Duodenal mucosa (tissue), 2 donors: ENCODE data around the gene HOXC10.

Experiments
- H3K27ac ChIP-seq: one replicate; pipeline ENCODE4 v1.7.0; 2013; ENCODE audit warnings: low read depth, low read length
- H3K27me3 ChIP-seq, 2 donors: one replicate each; pipeline ENCODE4 v1.7.0; 2013; ENCODE audit warnings: low read length in 2 of 2, control low read depth in 1 of 2; ENCODE audit not compliant: insufficient read depth in 2 of 2, control insufficient read depth in 1 of 2
- H3K36me3 ChIP-seq, 2 donors: one replicate each; pipeline ENCODE4 v1.7.0; 2013; ENCODE audit warnings: low read length in 2 of 2, control low read depth in 1 of 2; ENCODE audit not compliant: insufficient read depth in 2 of 2, control insufficient read depth in 1 of 2
- H3K4me1 ChIP-seq, 2 donors: one replicate each; pipeline ENCODE4 v1.7.0; 2013; ENCODE audit warnings: low read length in 2 of 2, control low read depth in 1 of 2; ENCODE audit not compliant: insufficient read depth in 2 of 2, control insufficient read depth in 1 of 2
- H3K4me3 ChIP-seq, 2 donors: one replicate each; pipeline ENCODE4 v1.7.0; 2013; ENCODE audit warnings: low read length in 2 of 2, low read depth in 1 of 2
- H3K9ac ChIP-seq, 2 donors: one replicate each; pipeline ENCODE4 v1.7.0; 2013; ENCODE audit warnings: low read length in 2 of 2, low read depth in 1 of 2
- H3K9me3 ChIP-seq, 2 donors: one replicate each; pipeline ENCODE4 v1.7.0; 2013; ENCODE audit warnings: low read length in 2 of 2, control low read depth in 1 of 2; ENCODE audit not compliant: control insufficient read depth in 1 of 2

The HOXC10 gene

DNA sequence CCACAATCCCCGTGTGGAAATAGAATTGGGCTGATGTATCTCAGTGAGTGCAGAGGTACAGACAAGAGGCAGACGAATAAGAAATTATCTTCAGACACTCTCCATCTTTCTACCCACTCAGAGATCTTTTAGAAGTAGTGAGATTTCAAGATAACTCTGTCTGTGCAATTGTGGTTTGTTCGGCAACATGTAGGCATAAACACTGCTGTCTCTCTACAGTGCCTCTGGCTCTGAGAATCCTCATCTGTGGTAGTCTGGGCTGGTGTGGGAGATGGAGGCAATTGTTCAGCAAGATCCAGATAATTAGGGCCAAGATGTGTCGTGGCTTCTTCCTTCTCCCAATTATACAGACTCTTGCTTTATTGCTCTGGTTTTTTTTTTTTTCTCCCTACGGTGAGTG, 43.2 kb upstream of the HOXC10 start:
- Histone ChIP-seq H3K4me3 (no peak overlapping the region), H3K9ac (no peak overlapping the region), H3K27me3 (peaks cover 88 to 97% of the 10 kb centered on the region in 2 donors), H3K27ac (no peak overlapping the region), H3K36me3 (no peaks in the 10 kb centered on the region), H3K9me3 (no peaks in the 10 kb centered on the region), H3K4me1 (no peaks in the 10 kb centered on the region)

DNA sequence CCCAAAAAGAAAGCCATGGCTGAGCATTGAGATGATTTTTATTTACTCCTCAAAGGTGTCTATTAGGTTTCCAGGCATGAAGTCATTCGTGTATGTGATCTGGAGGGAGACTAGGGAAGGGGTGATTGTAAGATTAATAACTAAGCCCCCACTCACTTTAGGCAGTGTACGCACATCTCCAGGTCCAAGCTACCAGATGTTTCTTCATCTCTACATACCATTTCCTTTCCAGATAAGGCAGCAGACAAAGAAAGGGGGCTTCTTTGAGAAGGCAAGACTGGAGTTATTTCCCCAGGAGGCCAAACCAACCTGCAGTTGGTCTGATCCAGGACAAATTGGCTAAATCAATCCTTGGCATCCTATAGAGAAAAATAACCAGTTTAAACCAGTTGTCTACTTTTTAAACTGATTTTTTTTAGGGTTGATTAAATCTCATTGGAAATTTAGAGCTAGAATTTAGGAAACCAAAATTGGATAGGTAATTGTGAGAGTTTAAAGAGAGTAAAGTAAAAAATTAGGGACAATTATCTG, 42.4 kb upstream of the HOXC10 start:
- H3K4me1 ChIP-seq: no peaks in the 10 kb centered on the region
- H3K9ac ChIP-seq: no peak overlapping the region
- no peak overlapping the region for H3K4me3 ChIP-seq
- H3K36me3 ChIP-seq: no peaks in the 10 kb centered on the region
- H3K9me3 ChIP-seq: no peaks in the 10 kb centered on the region
- H3K27ac ChIP-seq: no peak overlapping the region
- peaks cover 87 to 96% of the 10 kb centered on the region in 2 donors for H3K27me3 ChIP-seq

DNA sequence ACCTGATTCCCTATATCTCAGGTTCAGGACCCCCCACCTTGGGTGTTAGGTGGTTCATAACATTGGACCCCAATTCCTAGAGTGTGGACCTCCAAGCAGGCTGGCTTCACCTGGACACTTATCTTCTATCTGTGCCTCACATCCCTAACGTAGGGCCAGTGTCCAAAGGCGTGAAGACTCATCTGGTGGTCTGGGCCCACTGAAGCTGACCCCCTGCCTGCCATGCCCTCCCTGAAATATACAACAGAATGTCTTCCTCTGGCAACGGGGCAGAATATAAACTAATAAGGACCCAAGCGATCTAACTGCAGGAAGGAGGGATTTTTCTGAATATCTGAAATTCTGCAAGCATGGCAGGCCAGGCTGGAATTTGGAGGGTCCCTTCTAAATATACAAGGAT, 40.7 kb upstream of the HOXC10 start:
- H3K36me3 ChIP-seq: no peaks in the 10 kb centered on the region
- H3K4me3 ChIP-seq: no peak overlapping the region
- H3K4me1 ChIP-seq: no peaks in the 10 kb centered on the region
- no peaks in the 10 kb centered on the region for H3K9me3 ChIP-seq
- H3K27me3 ChIP-seq: peaks cover 88 to 94% of the 10 kb centered on the region in 2 donors
- H3K27ac ChIP-seq: no peak overlapping the region
- no peak overlapping the region for H3K9ac ChIP-seq

DNA sequence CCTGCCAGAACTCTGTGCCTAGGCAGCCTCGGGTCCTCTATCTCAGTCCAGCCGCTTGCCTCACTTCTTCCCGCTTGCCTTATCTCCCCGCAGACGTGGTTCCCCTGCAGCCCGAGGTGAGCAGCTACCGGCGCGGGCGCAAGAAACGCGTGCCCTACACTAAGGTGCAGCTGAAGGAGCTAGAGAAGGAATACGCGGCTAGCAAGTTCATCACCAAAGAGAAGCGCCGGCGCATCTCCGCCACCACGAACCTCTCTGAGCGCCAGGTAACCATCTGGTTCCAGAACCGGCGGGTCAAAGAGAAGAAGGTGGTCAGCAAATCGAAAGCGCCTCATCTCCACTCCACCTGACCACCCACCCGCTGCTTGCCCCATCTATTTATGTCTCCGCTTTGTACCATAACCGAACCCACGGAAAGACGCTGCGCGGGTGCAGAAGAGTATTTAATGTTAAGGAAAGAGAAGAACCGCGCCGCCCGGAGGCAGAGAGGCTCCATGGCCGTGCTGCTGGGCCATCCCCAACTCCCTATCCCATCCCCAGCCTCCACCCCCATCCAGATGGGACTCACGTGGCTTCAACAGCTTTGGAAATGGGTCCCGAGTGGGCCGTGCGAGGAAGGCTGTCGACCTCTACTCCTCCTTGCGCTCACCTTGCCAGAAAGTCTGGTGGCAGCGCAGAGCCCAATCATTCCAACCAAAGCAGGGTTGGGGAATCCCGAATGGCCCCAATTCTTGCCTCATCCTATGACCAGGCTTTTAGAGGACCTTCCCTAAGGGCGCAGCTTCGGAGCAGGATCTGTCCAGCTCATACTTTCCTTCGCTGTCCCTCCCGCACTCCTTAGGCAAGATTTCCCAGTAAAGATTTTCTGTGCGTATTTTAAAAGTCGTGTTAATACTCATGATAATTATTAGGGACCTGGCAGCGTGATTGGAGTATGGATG, 39.8 kb upstream of the HOXC10 start:
- Histone ChIP-seq H3K4me1 (no peaks in the 10 kb centered on the region), H3K4me3 (no peak overlapping the region), H3K27me3 (peaks cover 91 to 94% of the 10 kb centered on the region in 2 donors), H3K27ac (no peak overlapping the region), H3K36me3 (no peaks in the 10 kb centered on the region), H3K9me3 (no peaks in the 10 kb centered on the region), H3K9ac (no peak overlapping the region)

DNA sequence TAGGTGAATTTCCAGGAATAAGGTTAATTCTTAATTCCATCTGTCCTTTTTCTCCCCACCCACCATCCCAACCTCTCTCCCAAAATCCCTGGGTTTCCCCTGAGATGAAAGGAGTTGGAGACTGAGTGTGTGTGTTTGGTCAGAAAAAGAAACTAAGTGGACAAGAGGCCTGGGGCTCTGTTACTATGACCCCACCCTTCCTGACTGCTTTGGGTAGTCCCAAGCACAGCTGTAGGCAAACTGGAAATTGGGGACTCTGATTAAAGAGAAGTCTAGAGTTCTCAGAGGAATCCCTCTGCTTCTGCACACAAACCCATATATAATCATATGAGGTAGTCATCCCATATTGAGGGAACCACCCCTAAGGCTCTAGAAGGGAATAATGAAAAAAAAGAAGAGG, 37.2 kb upstream of the HOXC10 start:
- Histone ChIP-seq H3K9me3 (no peaks in the 10 kb centered on the region), H3K4me3 (no peak overlapping the region), H3K27ac (no peak overlapping the region), H3K27me3 (peaks cover 96% of the 10 kb centered on the region in 2 donors), H3K9ac (no peak overlapping the region), H3K36me3 (no peaks in the 10 kb centered on the region), H3K4me1 (no peaks in the 10 kb centered on the region)

DNA sequence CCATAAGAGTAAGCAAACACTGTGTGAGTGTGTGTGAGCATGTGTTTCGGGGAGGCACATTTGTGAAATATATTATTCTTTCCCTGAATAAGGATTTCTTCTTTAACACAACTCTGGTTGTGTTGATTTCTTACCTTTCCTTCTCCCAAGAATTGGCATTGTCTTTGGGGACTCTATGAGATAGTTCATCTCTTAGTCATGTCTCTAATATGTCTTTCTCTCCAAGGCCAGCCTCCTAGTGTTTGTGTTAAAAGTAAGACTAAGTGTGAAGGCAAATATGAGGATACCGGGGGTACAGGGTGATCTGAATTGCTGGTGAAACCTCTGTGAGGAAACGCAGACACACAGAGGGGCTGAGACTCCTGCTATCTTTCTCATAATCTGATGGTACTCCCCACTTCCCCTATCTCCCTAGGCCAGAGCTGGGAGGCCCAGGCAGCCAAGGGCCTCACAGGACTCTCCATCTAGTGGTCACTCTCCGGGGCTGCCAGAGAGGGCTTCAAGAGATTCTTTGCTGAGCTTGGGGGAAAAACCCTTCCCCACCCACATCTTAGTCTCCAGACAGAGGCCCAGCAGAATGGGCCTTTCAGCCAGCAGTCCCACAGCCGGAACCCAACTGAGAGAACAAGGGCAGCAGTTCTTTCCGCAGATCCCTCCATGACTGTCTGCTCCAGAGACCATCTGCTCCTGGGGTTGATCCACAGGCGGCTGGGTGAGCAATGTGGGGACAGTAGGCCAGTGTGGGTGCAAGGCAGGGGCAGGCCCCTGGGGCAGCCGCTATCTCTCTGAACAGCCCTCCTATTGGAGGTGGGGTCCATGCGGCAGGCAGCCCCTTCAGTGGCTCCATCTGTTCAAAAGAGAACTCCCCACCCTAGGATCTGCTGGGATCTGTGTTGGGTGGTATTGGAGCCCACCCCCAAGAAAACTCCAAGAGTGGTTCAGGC, 36.0 kb upstream of the HOXC10 start:
- Histone ChIP-seq H3K27ac (no peak overlapping the region), H3K36me3 (no peaks in the 10 kb centered on the region), H3K4me1 (no peaks in the 10 kb centered on the region), H3K9ac (no peak overlapping the region), H3K4me3 (no peak overlapping the region), H3K9me3 (no peaks in the 10 kb centered on the region), H3K27me3 (peaks cover 96 to 98% of the 10 kb centered on the region in 2 donors)

DNA sequence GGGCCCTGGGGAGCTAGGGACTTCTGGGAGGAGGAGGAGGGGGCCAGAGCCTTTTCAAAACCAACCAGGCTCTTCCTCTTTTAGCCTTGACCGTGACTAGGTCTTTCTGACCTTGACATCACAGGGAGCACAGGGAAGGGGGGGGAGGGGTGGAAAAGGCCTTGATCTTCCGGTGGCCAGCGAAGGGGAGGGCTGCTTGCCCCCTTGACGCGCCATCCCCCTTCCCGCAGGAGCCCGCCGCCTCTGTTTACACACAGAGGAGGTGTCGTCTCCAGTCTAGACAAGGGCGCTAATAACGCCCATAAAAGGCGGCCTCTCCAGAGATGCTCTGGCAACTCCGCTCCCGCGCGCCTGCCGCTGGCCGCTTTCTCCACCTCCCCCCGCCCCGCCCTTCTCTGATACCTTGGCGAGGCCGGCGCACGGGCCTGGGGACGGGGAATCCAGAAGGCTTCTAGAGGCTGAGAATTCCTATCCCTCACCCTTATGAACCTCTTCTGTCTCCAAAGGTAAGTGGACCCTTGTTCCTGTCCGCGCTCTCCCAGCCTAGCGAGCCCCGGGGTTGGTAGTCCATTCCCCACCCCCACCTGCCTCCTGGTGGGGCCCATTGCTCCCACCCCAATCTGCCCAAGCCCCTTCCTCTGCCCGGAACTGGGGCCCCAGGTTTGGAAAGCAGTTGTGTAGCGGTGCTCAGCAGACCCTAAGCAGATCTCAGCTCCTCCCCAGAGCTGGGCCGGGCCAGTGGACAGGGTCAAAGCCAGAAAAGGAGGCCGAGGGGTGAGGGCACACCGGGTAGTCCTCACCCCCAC, 35.1 kb upstream of the HOXC10 start:
- Histone ChIP-seq H3K4me3 (no peak overlapping the region), H3K4me1 (peaks cover 0 to 2% of the 10 kb centered on the region in 2 donors), H3K36me3 (no peaks in the 10 kb centered on the region), H3K9me3 (no peaks in the 10 kb centered on the region), H3K27ac (no peak overlapping the region), H3K9ac (no peak overlapping the region), H3K27me3 (peaks cover 96 to 97% of the 10 kb centered on the region in 2 donors)

DNA sequence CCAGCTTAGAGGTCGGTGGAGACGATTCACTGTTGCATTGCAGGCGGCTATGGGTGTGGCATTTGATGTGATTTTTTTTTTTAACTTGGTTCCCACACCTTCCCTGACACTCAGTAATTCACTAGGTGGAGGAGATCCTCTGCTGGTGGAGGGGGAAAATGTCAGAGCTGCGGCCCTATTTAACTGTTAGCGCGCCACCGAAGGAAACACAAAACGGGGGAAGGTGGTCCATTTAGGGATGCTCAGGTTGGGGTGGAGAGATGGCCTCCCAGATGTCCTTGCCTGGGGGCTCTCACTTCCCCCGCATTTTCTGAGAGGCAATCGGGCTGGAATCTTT, 34.5 kb upstream of the HOXC10 start:
- H3K27ac ChIP-seq: no peak overlapping the region
- H3K27me3 ChIP-seq: peaks cover 96% of the 10 kb centered on the region in 2 donors
- H3K9ac ChIP-seq: no peak overlapping the region
- H3K4me3 ChIP-seq: no peak overlapping the region
- peaks cover 0 to 3% of the 10 kb centered on the region in 2 donors for H3K4me1 ChIP-seq
- H3K36me3 ChIP-seq: no peaks in the 10 kb centered on the region
- H3K9me3 ChIP-seq: no peaks in the 10 kb centered on the region

DNA sequence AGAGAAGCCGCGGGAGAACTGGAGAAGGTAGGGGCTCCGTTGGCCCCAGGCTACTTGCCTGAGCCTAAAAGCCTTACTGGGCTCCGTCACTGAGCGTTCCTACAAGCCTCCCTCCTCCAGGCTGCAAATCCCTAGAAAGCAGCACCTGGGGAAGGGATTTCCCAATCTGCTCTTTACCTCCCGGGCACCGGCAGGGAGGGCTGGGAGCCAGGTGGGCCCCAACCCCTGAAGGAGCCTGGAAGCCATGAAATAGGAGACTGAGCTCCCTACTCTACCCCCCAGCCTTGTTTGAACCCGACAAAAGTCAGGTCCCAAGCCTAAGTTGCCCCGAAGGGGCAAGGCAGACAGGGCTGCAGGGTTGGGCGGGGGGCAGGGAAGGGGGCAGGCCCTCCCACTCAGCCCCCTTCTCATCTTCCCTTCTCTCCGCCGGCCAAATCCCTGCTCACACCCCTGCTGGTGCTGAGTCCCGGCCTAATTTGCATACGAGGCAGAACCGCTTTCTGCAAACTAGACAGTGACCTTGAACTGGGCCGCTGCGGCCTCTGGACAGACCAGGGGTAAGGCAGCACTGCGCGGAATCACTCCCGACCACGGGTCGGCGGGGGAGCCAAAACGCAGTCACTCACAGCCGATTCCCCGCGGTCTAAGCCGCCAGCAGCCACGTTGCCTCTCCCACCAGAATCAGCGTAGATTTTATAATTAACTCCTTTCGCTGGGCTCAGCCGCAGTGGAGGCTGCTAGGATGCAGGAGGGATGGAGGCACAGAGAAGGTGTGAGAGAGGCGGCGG, 34.0 kb upstream of the HOXC10 start:
- Histone ChIP-seq H3K27ac (no peak overlapping the region), H3K9ac (no peak overlapping the region), H3K27me3 (peaks cover 96% of the 10 kb centered on the region in 2 donors), H3K36me3 (no peaks in the 10 kb centered on the region), H3K4me3 (no peak overlapping the region), H3K9me3 (no peaks in the 10 kb centered on the region), H3K4me1 (peaks cover 0 to 3% of the 10 kb centered on the region in 2 donors)
